Activated T-cell treated with anti-CD3 and anti-CD28 coated beads for 48 hours (primary cell): Measurements from ENCODE around the gene MZT2A.
"Not testable (repeated sequence)": the region's sequence is repeated elsewhere in the genome, so short reads cannot be mapped to it uniquely, and the experiment has no call there.

Experiments used
- DNase-seq: peaks from one replicate; pipeline ENCODE4 v3.0.0-alpha.2; 2020; ENCODE audit warnings: low read depth

The MZT2A gene

DNA sequence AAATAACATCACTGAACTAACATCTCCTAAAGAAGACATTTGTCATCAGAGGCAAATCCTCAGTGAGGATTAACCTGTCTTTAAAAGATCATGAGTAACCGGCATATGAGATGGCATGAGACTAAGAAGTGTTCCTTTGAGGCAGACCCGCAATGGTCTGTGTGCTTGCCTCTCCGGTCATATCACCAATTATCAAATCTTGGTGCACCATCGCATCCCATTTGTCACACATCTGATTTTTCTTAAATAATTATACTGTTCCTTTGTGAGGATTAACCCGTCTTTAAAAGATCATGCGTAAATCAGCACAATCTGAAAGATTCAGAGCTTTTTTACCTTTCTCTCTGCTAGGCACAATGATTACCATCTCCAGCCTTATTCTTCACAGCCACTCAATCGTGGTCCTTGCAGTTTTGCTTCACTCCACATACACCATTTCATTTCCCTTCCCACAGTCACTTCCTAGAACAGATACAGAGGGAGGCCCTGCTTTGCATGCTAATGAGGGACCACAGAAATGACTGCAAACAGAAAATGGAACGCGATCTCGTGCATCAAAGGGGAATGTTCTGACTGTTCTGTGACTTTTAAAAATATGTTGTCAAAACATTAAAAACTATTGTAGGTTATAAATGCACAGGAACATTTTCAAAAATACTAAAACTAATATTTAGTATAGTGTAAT lies 40.8 kb downstream of the MZT2A start:
- not testable (repeated sequence) for DNase-seq

DNA sequence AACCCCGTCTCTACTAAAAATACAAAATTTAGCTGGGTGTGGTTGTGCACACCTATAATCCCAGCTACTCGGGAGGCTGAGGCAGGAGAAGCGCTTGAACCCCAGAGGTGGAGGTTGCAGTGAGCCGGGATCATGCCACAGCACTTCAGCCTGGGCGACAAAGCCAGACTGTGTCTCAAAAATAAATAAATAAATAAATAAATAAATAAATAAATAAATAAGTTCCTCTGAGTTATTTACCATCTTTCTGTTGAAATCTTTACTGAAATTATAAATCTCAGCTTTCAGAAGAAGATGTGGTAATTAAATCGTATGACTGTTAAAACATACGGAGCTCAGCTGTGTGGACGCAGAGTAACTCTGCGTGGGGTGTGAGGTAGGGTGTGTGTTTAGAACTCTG lies 44.2 kb downstream of the MZT2A start:
- DNase-seq = not testable (repeated sequence)

DNA sequence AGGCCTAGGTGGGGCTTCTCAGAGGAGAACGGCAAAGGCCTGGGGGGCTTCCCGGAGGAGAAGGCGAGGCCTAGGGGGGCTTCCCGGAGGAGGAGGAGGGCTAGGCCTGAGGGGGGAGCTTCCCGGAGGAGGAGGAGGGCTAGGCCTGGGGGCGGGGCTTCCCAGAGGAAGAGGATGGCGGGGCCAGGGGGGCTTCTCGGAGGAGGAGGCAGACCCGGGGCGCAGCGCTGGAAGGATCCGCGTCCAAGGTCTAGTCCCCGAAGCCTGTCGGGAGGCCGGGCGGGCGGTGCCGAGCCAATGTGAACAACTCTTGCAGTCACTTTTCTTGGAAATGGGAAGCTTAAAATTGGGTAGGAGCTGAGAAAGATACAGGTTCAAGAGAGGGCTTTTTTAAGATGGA lies 46.3 kb downstream of the MZT2A start:
- no peak for DNase-seq

DNA sequence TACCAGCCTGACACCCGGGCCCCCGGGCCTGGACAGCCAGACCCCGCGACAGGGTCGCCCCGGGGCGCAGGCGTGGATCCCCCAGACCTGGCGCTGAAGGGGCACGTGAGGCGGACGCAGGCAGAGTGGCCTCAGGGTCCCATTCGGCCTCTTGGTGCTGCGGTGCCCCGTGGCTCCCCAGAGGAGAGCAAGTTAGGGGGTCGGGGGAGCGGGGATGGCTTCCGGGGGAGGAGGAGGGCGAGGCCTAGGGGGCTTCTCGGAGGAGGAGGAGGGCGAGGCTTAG lies 46.7 kb downstream of the MZT2A start:
- not testable (repeated sequence) for DNase-seq

DNA sequence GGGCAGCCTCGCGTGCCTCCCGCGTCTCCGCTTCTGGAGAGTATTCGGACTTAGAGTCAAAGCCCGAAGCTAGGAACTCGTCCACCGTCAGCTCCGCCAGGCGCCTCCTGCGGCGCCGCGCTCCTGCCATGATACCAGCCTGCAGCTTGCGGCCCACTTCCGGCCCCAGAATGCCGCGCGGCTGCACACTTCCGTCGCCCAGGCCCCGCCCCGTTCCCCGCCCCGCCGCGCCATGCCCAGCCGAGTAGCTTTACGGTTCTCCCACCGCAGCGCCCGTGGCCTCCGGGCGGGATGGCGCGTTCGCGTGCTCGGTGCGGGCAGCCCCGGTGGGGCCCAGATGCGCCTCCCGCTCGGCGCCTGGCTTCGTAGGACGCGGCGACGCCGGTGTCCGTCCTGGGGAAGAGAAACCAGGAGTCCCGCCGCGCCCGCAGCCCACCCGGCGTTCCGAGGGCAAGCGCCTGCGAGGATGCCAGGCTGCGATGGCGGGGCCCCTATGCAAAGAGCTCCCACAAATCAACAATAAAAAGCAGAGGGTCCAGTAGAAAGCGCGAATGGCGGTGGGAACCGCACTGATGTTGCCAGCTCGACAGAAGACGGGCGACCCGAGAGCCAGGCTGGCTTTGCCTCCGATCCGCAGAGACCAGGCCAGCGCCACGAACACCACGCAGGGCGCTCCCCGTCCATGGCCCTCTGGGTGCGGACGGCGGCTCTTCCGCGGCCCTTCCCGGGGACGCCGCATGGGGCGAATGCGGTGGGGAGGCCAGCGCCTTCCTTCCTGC lies 47.3 kb downstream of the MZT2A start:
- not testable (repeated sequence) for DNase-seq

DNA sequence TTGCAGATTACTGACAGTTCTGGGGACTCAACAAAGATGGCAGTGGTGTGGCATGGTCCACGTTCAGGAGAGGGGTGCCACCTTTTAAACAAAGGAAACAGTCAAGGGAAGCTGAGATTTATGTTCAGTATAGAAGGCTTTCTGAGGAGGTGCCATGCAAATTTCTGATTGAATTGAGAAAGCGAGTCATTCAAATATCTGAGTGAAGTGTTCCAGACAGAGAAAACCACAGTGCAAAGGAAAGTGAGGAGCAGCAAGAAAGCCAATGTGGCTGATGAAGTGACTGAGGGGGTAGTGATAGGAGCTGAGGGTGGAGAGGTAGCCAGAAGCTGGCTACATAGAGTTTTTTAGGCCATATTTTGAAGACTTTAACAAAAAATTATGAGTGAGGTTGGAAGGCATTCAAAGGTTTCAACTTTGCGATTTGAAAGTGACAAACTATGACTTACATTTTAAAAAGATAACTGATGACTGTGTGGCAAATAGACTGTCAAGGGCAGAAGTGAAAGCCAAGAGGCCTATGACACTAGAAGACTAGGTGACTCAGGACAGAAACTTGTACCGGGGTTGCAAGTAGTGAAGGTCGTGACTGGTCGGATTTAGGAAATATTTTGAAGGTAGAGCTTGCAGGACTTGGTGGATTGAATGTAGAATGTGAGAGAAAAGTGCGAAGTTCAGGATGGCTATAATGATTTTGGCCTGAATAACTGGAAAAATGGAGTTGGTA lies 51.3 kb downstream of the MZT2A start:
- DNase-seq = not testable (repeated sequence)
